Nephron (organoid): ENCODE data around the gene CLIC3.

Experiments used
- H3K27ac Mint-ChIP-seq, 3 experiments: 2 replicates each; pipeline ENCODE4 v1.8.0; 2020; ENCODE audit warnings: mixed read lengths in 3 of 3, mild to moderate bottlenecking in 2 of 3, moderate library complexity in 1 of 3
- H3K27me3 Mint-ChIP-seq: 2 replicates; pipeline ENCODE4 v1.8.0; 2021; ENCODE audit warnings: low read depth, mild to moderate bottlenecking, moderate library complexity, mixed read lengths
- H3K36me3 Mint-ChIP-seq: 2 replicates; pipeline ENCODE4 v1.8.0; 2020; ENCODE audit warnings: low read depth, mixed read lengths
- H3K4me1 Mint-ChIP-seq: 2 replicates; pipeline ENCODE4 v1.8.0; 2020; ENCODE audit warnings: mixed read lengths
- H3K4me3 Mint-ChIP-seq, 3 experiments: 2 replicates each; pipeline ENCODE4 v1.8.0; 2020; ENCODE audit warnings: mild to moderate bottlenecking in 3 of 3, mixed read lengths in 3 of 3, moderate library complexity in 2 of 3
- H3K9me3 Mint-ChIP-seq: 2 replicates; pipeline ENCODE4 v1.8.0; 2020; ENCODE audit warnings: mixed read lengths
- TF ChIP-seq, protein P1 (sequence below), 3 experiments: fragments of 200-600 bp; sonication (generic); IDR thresholded peaks; one replicate each; pipeline ENCODE4 v1.5.0; 2021; ENCODE audit warnings: antibody characterized with exemption in 3 of 3; ENCODE audit not compliant: unreplicated experiment in 3 of 3

CLIC3 gene

GRCh38 chr9:136992819-136993369 is 3.5 kb downstream of the CLIC3 start:
- peaks cover 8% of the 10 kb centered on the region for H3K27me3 Mint-ChIP-seq
- peak overlapping the region in 1 of 3 experiments; percentile 30 for H3K27ac Mint-ChIP-seq
- TF ChIP-seq, protein P1, sequence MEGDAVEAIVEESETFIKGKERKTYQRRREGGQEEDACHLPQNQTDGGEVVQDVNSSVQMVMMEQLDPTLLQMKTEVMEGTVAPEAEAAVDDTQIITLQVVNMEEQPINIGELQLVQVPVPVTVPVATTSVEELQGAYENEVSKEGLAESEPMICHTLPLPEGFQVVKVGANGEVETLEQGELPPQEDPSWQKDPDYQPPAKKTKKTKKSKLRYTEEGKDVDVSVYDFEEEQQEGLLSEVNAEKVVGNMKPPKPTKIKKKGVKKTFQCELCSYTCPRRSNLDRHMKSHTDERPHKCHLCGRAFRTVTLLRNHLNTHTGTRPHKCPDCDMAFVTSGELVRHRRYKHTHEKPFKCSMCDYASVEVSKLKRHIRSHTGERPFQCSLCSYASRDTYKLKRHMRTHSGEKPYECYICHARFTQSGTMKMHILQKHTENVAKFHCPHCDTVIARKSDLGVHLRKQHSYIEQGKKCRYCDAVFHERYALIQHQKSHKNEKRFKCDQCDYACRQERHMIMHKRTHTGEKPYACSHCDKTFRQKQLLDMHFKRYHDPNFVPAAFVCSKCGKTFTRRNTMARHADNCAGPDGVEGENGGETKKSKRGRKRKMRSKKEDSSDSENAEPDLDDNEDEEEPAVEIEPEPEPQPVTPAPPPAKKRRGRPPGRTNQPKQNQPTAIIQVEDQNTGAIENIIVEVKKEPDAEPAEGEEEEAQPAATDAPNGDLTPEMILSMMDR (IDR thresholded peaks at IDR 0.05; ENCODE audit: unreplicated experiment in 3 of 3), result no peak
- H3K9me3 Mint-ChIP-seq, result no peaks in the 10 kb centered on the region
- H3K4me3 Mint-ChIP-seq, result peak overlapping the region; percentile 84 to 87 (median 87)
- peaks cover 7% of the 10 kb centered on the region for H3K4me1 Mint-ChIP-seq
- H3K36me3 Mint-ChIP-seq, result no peaks in the 10 kb centered on the region

DNA sequence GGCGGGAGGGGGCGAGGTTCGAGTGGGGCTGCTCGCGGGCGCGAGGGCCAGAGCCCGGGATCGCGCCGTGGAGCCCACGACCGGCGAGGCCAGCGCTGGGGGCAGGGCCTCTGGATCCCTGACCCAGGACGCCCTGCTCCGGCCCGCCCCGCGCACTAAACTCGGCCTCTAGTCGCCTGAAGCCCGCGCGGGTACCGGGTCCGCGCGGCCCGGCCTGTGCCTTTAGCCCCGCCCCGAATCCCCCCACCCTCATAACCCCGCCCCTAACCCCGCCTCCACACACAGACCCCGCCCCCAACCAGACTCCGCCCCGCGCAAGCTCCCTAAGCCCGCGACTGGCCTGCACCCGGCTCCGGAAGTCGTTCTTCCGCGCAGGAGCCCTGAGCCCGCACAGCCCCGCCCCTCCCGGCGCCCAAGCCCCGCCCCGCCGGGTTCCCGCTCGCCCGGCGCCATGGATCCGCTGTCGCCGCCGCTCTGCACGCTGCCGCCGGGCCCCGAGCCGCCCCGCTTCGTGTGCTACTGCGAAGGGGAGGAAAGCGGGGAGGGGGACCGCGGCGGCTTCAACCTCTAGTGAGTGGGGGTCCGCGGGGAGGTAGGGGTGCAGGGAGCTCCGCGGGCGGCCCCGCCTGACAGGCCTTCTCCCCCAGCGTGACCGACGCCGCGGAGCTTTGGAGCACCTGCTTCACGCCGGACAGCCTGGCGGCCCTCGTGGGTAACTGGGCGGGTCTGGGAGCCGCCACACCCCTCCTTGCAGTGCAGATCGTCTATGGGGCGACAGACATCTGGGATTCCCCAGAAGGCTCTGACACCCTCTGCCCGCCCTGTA is 4.2 kb downstream of the CLIC3 start, which contains the start of gene PAXX:
Gene PAXX, plus strand, starts transcription at position 430 of the 826 bp plus-strand sequence. Its CDS starts 22 bp downstream, at position 452.
- peaks cover 8% of the 10 kb centered on the region for H3K27me3 Mint-ChIP-seq
- no peaks in the 10 kb centered on the region for H3K9me3 Mint-ChIP-seq
- TF ChIP-seq, protein P1 (IDR thresholded peaks at IDR 0.05; ENCODE audit: unreplicated experiment in 3 of 3), result no peak
- peak within 1 kb of the TSS; percentile 84 to 87 (median 87) for H3K4me3 Mint-ChIP-seq
- H3K36me3 Mint-ChIP-seq, result no peaks in the 10 kb centered on the region
- H3K4me1 Mint-ChIP-seq, result peaks cover 4% of the 10 kb centered on the region
- peak within 1 kb of the TSS in 2 of 3 experiments; percentile 50 to 56 for H3K27ac Mint-ChIP-seq

DNA sequence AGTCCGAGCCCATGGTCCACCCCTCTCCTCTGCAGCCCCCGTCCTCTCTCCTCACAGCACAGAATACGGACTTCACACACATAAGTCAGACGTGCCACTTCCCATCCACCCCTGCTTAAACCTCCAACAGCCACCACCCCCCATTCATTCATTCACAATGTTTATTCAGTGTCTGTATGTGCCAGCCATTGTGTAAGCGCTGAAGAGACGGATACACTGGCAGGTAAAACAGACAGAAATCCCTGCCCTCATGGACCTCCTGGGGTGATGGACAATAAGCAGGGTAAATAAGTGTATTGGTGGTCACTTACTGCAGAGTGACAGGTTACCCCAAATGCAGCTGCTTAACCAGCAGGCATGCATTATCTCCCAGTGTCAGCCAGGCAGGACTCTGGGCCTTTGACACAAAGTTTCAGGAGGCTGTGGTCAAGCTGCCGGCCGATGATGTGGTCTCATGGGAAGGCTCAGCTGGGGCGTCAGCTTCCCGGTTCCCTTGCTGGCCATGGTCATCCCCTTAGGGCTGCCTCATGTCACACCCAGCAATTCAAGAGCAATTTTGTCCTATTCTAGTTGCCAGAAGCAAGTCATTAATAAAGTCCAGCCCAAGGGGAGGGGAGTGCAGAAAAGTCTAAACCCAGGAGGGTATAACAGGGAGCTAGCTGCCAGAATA is 6.0 kb downstream of the CLIC3 start:
- peak overlapping the region in 2 of 3 experiments; percentile 39 to 49 for H3K27ac Mint-ChIP-seq
- H3K36me3 Mint-ChIP-seq, result no peaks in the 10 kb centered on the region
- peaks cover 4% of the 10 kb centered on the region for H3K4me1 Mint-ChIP-seq
- H3K4me3 Mint-ChIP-seq, result peak overlapping the region; percentile 71 to 84 (median 72)
- no peaks in the 10 kb centered on the region for H3K9me3 Mint-ChIP-seq
- peaks cover 8% of the 10 kb centered on the region for H3K27me3 Mint-ChIP-seq
- TF ChIP-seq, protein P1 (IDR thresholded peaks at IDR 0.05; ENCODE audit: unreplicated experiment in 3 of 3), result no peak

DNA sequence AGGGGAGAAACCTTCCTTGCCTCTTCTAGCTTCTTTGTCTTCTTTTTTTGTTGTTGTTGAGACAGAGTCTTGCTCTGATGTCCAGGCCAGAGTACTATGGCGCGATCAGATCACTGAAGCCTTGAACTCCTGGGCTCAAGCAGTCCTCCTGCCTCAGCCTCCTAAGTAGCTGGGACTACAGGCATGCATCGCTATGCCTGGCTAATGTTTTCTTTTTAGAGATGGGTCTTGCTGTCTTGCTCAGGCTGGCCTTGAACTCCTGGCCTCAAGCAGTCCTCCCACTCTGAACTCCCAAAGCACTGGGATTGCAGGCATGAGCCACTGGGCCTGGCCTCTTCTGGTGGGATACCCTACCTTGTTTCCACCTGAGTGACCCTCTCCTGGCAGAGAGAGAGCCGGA is 7.5 kb downstream of the CLIC3 start:
- Mint-ChIP-seq H3K27me3 (peaks cover 10% of the 10 kb centered on the region), H3K4me1 (peaks cover 6% of the 10 kb centered on the region), H3K36me3 (no peaks in the 10 kb centered on the region), H3K9me3 (no peaks in the 10 kb centered on the region), H3K27ac (no peak overlapping the region), H3K4me3 (no peak overlapping the region)
- TF ChIP-seq, protein P1 (IDR thresholded peaks at IDR 0.05; ENCODE audit: unreplicated experiment in 3 of 3), result no peak

DNA sequence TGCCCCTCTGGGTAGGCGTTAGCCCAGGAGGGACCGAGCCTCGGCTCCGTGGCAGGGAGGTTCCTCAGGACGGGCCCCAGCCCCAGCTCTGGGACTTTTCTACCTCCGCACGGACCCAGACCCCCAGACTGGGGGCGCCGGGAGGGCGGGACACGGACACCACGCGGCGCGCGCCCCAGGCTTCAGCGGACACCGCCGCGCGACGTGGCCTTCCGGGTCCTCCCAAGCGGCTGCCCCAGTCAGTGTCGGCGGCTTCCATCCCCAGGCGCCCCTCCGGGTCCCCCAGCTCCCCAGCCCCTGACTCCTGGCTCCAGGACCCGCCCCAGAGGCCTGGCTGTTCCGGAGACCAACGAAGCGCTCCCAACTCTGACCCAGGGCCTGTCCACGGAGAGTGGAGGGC is 10.5 kb downstream of the CLIC3 start:
- peaks cover 12% of the 10 kb centered on the region for H3K27me3 Mint-ChIP-seq
- H3K36me3 Mint-ChIP-seq, result no peaks in the 10 kb centered on the region
- H3K9me3 Mint-ChIP-seq, result no peaks in the 10 kb centered on the region
- TF ChIP-seq, protein P1 (IDR thresholded peaks at IDR 0.05; ENCODE audit: unreplicated experiment in 3 of 3), result no peak
- no peak overlapping the region for H3K4me3 Mint-ChIP-seq
- H3K27ac Mint-ChIP-seq, result no peak overlapping the region
- peaks cover 8% of the 10 kb centered on the region for H3K4me1 Mint-ChIP-seq
